ENCODE measurements around the gene DMBX1.

DMBX1 gene

GRCh38 chr1:46459315-46459714 is 30.3 kb upstream of the DMBX1 start:
- no peak for DNase-seq (ENCODE audit: low spot score)

GRCh38 chr1:46461017-46461808 is 28.4 kb upstream of the DMBX1 start:
- DNase-seq (ENCODE audit: low spot score): no peak

DNA sequence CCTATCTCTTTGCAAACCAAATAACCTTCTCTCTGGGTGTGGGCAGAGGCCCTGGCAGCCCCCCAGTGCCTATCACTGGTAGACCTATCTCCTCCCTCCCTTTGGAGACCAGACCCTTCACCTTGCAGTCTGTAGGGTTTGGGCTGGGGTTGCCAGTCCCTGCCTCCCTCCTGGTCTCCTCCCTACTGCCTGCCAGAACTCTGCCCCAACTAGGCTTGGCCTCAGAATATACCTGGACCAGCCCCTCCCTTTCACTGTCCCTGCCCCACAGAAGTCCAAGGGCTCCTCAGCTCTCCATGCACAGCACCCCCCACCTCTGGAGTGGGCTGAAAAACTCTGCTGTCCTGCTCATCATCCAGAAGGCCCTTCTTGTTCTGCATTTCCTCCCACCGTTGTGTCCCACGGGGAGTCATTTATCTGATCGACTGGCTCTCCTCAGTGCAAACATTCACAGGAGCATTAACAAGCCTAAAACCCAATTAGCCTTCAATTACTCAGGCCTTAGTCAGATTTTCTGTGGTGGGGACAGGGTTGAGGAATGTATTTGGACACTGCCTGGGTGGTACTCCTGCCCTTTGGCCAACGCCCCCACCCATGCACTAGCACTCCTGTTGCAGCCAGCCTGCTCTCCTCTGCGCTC is 27.7 kb upstream of the DMBX1 start:
- DNase-seq (ENCODE audit: low spot score): no peak

GRCh38 chr1:46464013-46464548 is 25.6 kb upstream of the DMBX1 start:
- no peak for DNase-seq (ENCODE audit: low spot score)

DNA sequence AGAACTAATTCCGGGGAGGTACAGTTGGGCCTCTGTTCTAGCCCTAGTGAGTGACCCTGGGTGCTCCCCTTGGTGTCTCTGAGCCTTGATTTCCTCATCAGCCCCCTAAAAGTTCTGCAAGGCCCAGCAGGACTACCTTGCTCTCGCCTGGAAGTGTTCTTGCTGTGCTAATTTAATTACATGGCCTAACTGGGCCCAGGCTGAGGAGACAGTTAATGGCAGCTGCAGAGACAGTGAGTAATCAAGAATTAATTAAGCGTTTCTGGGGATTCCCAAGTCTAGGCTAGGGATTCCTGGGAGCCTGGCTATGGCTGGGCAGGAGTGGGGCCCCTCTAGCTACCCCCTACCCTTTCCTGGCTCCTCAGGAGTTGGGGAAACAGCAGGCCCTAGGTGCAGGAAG is 24.7 kb upstream of the DMBX1 start:
- DNase-seq (ENCODE audit: low spot score): no peak

DNA sequence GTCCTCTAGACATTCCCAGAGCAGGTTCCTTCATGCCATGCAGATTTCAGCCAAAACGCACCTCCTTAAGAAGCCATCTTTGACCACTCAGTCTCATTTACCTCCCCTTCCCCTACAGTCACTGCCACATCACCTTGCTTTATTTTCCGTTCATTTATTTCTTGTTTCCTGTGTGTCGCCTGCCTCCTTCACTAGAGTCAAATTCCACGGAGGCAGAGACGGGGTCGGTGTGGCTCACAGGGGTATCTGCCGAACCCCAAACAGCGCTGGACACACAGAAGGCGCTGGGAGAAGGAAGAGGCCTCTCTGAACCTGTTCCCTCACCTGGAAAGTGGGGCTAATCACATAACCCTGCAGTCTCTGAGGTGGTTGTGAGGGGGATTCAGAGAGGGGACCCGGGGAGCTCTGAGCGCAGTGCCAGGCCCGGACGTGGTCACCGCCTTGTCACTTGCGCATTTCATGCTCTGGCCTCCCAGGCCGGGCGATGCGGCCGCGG is 23.6 kb upstream of the DMBX1 start:
- no peak for DNase-seq (ENCODE audit: low spot score)

- DNase-seq (ENCODE audit: low spot score): no peak
Observed at GRCh38 chr1:46466477-46467182, 23.0 kb upstream of the DMBX1 start.

- no peak for DNase-seq (ENCODE audit: low spot score)
Observed at GRCh38 chr1:46467183-46467504, 22.5 kb upstream of the DMBX1 start.

DNA sequence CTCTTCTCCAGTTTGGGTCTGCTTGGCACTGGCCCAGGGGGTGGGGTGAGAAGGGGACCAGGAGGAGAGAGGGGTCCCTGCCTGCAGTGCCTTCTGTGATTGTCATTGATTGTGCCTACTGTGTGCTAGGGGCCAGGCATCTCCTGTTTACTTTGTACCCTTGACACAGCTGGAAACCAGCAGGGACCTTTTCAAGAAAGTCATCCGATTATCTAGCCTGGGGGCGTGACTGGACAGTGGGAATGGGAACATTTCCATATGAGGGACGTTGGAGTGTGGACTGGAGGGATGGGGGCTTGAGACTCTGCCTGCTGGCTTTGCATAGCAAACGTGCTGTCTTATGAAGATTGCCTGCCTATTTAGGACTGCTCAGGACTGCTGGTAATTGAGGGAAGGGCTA is 19.8 kb upstream of the DMBX1 start:
- no peak for DNase-seq (ENCODE audit: low spot score)

GRCh38 chr1:46471848-46472492 is 17.7 kb upstream of the DMBX1 start:
- DNase-seq (ENCODE audit: low spot score): no peak

GRCh38 chr1:46472498-46473181 is 17.0 kb upstream of the DMBX1 start:
- no peak for DNase-seq (ENCODE audit: low spot score)

DNA sequence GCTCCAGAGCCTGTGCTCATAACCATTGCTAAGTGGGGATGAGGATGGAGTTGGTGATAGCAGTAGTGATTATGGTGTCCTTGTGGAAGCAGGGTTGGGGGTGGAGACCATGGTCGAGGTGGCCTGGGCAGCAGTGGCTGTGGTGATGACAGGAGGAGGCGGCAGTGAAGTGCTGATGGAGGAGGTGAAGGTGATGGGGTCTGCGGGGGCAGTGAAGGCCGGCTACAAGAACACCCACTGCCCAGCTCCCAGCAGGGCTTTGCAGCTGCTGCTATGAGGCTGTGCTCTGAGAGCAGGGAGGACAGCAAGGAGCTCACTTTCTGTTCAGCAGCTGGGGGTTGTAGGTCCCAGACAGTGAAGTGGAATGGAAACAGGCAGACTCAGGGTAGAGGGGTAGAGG is 15.6 kb upstream of the DMBX1 start:
- no peak for DNase-seq (ENCODE audit: low spot score)

- DNase-seq (ENCODE audit: low spot score): no peak
Observed at GRCh38 chr1:46474570-46474969, 15.1 kb upstream of the DMBX1 start.

GRCh38 chr1:46476673-46477072 is 13.0 kb upstream of the DMBX1 start:
- DNase-seq (ENCODE audit: low spot score): no peak

- DNase-seq (ENCODE audit: low spot score): peak; percentile 80
Observed at GRCh38 chr1:46477153-46477929, 12.3 kb upstream of the DMBX1 start.

- DNase-seq (ENCODE audit: low spot score): no peak
Observed at GRCh38 chr1:46478721-46479485, 10.7 kb upstream of the DMBX1 start.

GRCh38 chr1:46479744-46480350 is 9.8 kb upstream of the DMBX1 start:
- DNase-seq (ENCODE audit: low spot score): no peak

DNA sequence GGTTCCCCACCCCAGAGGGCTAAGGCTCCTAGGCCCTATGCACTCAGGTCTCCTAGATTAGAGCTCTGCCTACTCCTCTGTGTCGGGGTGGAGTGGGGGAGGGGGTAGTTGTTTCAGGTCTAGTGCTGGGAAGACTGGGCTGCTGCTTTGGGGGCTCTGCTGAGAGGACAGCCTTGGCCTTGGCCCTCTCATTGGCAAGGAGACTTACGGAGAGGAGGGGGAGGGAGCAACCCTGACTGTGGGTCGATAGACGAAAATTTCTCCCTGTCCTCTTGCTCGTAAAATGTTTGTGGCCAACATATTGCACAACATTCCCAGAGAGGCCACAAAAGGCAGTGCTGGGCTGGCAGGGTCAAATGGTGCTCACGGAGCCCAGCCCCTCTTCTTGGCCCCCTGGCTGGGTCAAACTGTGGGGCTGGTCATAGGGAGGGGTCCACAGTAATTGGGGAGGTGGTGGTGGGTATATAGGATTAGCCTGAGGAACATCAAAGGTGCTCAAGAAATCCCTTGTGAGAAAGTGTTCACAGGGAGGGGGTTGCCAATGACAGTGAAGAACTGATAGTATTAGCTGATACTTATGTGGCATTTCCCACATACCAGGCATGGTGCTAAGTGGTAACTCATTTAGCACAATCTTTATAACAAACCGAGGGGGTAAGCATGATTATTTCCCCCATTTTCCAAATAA is 8.5 kb upstream of the DMBX1 start:
- no peak for DNase-seq (ENCODE audit: low spot score)

DNA sequence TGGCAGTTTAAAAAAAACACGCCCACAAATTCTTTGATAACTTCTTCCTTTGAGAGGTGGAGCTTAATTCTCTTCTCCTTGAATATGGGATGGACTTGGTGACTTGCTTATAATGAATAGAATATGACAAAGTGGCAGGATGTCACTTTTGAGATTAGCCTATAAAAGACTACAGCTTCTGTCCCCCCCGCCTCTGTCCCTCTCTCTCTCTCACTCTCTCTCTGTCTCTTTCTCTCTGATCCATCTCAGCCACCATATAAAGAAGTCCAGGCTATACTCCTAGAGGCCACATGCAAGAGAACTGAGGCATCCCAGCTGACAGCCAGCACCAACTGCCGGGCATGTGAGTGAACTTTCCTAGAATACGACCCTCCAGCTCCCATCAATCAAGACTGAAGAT is 7.7 kb upstream of the DMBX1 start:
- no peak for DNase-seq (ENCODE audit: low spot score)
